ENCODE measurements around the gene CYLD. TPM values are rescaled to one million over a fixed set of nuclear protein-coding genes. Genes with fewer than 3 reads are reported as not detected.

CYLD gene
- total and polyA plus RNA-seq, 2 donors (not counting 3 experiments of a cell fraction or from before 2014, with no cell fraction given), result 7.4 to 21.5 TPM

- H3K36me3 ChIP-seq (ENCODE audit: control insufficient read depth in 2 of 2, extremely low read depth in 1 of 2, insufficient read depth in 2 of 2, low read length in 2 of 2), result no peaks in the 10 kb centered on the region
- H3K9me3 ChIP-seq (replicated peaks; ENCODE audit: control insufficient read depth, insufficient read depth, low read length), result no peaks in the 10 kb centered on the region
- no peak overlapping the region for H3K4me3 ChIP-seq (replicated peaks in 1 of 3; ENCODE audit: insufficient read depth in 1 of 3, low read depth in 1 of 3, low read length in 3 of 3)
- no peaks in the 10 kb centered on the region for H3K79me2 ChIP-seq (ENCODE audit: control insufficient read depth, insufficient read depth, low read length)
- CTCF ChIA-PET, result interaction anchor here (1.0 kb wide), 1 partner anchor 9 kb away, joined by 4 read pairs; no protein-coding TSS in a partner anchor
- H3K27ac ChIP-seq (ENCODE audit: insufficient read depth, low read depth, low read length), result no peak overlapping the region
- no peak for TF ChIP-seq JUN (IDR thresholded peaks at IDR 0.05; ENCODE audit: borderline replicate concordance, insufficient read depth, insufficient read length, low read depth)
- no peak for TF ChIP-seq POLR2A (IDR thresholded peaks at IDR 0.05; ENCODE audit: low read depth, low read length)
- TF ChIP-seq CTCF (IDR thresholded peaks at IDR 0.05; ENCODE audit: extremely low read depth in 1 of 2, insufficient read depth in 1 of 2, low read depth in 1 of 2, low read length in 2 of 2), result no peak
- no peak for TF ChIP-seq POLR2AphosphoS5 (IDR thresholded peaks at IDR 0.05; ENCODE audit: insufficient read depth, low read depth, low read length)
- TF ChIP-seq EZH2 (IDR thresholded peaks at IDR 0.05; ENCODE audit: borderline replicate concordance, low read depth, low read length, severe bottlenecking), result no peak
- no peak for TF ChIP-seq FOS (IDR thresholded peaks at IDR 0.05; ENCODE audit: borderline replicate concordance, insufficient read depth, low read length)
- no peak for TF ChIP-seq GATA2 (IDR thresholded peaks at IDR 0.05; ENCODE audit: insufficient read depth, insufficient read length, low read depth, low read length)
- TF ChIP-seq MYC (IDR thresholded peaks at IDR 0.05; ENCODE audit: low read depth, low read length), result no peak
- no peak for TF ChIP-seq MAX (IDR thresholded peaks at IDR 0.05; ENCODE audit: insufficient read depth, insufficient read length)
- no peak for DNase-seq (ENCODE audit: low read depth, low spot score)
- BruUV-seq (replicated peaks), result no TSS peak
- no peak overlapping the region for H2AFZ ChIP-seq (ENCODE audit: low read depth, low read length)
- FAIRE-seq, result no peak
- H4K20me1 ChIP-seq (replicated peaks; ENCODE audit: control insufficient read depth, extremely low read depth, insufficient read depth, low read length), result peaks cover 5% of the 10 kb centered on the region
- intact Hi-C loops (cut with micrococcal nuclease), result no loop called here
- POLR2A ChIA-PET, result no interaction called here
- no peaks in the 10 kb centered on the region for H3K27me3 ChIP-seq (ENCODE audit: control insufficient read depth in 2 of 2, insufficient read depth in 2 of 2, low read length in 2 of 2)
- H3K4me1 ChIP-seq (ENCODE audit: control insufficient read depth, extremely low read depth, insufficient read depth, low read length), result no peaks in the 10 kb centered on the region
- no peaks in the 10 kb centered on the region for H3K9me1 ChIP-seq (replicated peaks; ENCODE audit: control insufficient read depth, extremely low read depth, insufficient read depth, low read length)
- dilution Hi-C loops (cut with MboI; ENCODE audit: extremely low pct_ligation_motif_present, low sequenced_read_pairs), result no loop called here
- no peak overlapping the region for H3K9ac ChIP-seq (replicated peaks; ENCODE audit: extremely low read depth, insufficient read depth, low read length)
- no peak overlapping the region for H3K4me2 ChIP-seq (ENCODE audit: insufficient read depth, low read length)
Measured at GRCh38 chr16:50774405-50774804, 32.5 kb downstream of the CYLD start.

Data from endothelial cell of umbilical vein (primary cell).